ENCODE results near the gene CRIM1.

DNA sequence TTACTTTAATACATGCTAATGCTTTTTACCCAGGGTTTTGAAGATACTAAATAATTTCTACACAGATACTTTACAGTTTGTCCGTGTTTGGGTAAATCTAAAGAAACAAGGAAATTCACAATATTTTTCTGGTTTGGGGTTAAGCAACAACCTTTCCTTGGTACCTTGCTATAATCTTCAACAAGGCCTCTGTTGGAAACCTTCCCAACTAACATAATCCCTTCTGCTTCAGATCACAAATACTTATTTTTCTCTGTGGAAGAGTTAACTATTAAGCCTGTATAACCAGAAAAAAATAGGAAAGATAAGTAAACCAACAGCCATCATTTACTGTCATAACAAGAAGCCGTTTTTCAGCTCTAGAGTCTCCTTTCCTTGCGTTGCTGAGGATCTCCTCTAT lies 227.4 kb downstream of the CRIM1 start:
- TF ChIP-seq, protein P1, sequence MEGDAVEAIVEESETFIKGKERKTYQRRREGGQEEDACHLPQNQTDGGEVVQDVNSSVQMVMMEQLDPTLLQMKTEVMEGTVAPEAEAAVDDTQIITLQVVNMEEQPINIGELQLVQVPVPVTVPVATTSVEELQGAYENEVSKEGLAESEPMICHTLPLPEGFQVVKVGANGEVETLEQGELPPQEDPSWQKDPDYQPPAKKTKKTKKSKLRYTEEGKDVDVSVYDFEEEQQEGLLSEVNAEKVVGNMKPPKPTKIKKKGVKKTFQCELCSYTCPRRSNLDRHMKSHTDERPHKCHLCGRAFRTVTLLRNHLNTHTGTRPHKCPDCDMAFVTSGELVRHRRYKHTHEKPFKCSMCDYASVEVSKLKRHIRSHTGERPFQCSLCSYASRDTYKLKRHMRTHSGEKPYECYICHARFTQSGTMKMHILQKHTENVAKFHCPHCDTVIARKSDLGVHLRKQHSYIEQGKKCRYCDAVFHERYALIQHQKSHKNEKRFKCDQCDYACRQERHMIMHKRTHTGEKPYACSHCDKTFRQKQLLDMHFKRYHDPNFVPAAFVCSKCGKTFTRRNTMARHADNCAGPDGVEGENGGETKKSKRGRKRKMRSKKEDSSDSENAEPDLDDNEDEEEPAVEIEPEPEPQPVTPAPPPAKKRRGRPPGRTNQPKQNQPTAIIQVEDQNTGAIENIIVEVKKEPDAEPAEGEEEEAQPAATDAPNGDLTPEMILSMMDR (IDR thresholded peaks at IDR 0.05), result no peak
- TF ChIP-seq POLR2A (IDR thresholded peaks at IDR 0.05), result no peak
